ENCODE measurements around the gene POLR3K.

GRCh38 chr16:47234-47633, 6.2 kb downstream of the POLR3K start:
- TF ChIP-seq, protein P1, sequence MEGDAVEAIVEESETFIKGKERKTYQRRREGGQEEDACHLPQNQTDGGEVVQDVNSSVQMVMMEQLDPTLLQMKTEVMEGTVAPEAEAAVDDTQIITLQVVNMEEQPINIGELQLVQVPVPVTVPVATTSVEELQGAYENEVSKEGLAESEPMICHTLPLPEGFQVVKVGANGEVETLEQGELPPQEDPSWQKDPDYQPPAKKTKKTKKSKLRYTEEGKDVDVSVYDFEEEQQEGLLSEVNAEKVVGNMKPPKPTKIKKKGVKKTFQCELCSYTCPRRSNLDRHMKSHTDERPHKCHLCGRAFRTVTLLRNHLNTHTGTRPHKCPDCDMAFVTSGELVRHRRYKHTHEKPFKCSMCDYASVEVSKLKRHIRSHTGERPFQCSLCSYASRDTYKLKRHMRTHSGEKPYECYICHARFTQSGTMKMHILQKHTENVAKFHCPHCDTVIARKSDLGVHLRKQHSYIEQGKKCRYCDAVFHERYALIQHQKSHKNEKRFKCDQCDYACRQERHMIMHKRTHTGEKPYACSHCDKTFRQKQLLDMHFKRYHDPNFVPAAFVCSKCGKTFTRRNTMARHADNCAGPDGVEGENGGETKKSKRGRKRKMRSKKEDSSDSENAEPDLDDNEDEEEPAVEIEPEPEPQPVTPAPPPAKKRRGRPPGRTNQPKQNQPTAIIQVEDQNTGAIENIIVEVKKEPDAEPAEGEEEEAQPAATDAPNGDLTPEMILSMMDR (conservative IDR thresholded peaks at IDR 0.05 in 1 of 2, IDR thresholded peaks at IDR 0.05 in 1 of 2; ENCODE audit: low read depth in 1 of 2, low read length in 2 of 2) = no peak
- TF ChIP-seq EZH2 (IDR thresholded peaks at IDR 0.05; ENCODE audit: low read length, missing control alignments) = no peak

Data from fibroblast of lung (primary cell).